Limb (tissue), 2 donors: ENCODE data around the gene SORCS1.

Experiments used
- DNase-seq, 2 donors: peaks; one replicate each; pipeline ENCODE4 v3.0.0-alpha.2; 2016; ENCODE audit errors: extremely low spot score in 2 of 2

SORCS1 gene

DNA sequence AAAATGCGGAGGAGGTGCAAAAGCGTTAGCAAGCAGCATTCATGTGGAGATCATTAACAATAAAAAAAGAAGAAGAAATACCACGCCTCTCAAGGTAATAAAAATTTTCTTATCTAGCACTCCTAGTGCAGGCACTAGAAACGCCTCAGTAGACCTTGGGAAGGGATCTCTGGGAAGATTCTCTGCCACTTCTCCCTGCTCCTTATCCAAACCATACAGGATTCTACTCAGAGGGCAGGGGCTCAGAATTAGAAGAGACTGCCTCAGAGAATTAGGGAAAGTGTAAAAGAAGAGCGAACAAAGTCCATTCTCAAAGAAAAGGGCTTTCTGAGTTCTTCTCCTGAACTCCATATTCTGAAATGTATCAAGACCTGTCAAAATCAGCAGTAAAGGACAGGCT is 413.4 kb downstream of the SORCS1 start:
- DNase-seq = no peak

DNA sequence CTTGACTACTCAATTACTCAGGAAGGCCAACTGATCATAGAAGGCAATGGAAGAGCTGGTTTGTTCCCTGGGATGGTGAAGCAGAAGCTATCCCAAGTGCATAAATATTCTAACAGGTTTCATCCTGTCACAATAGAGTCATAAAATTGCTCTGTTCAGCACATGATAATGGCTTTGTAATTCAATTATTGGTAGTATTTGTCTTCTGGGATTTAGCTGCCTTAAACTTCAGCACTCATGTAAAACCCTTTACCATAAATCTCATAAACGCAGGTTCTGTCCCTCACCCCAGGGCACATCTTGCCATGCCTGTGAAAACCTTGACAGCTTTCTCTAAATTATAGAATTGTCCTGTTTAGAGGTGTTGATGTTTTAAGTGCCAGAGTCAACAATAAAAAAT is 417.6 kb downstream of the SORCS1 start:
- DNase-seq = no peak

DNA sequence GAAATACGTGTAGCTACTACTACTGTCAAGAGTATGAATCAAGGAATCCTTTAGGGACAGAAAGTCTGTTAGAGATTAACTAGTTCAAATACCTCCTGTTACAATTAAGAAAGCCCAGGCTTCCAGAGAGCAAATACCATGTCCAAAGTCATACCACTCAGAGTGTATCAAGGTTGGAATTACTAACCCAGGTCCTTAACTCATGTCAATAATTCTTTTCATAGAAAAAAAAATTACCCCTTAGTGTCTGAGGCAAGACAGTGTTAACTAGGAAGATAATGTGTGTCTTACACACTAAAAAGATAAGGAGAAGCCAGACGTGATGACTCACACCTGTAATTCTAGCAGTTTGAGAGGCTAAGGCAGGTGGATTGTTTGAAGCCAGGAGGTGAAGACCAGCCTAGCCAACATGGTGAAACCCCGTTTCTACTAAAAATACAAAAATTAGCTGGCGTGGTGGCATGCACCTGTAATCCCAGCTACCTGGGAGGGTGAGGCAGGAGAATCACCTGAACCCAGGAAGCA is 423.4 kb downstream of the SORCS1 start:
- no peak for DNase-seq

DNA sequence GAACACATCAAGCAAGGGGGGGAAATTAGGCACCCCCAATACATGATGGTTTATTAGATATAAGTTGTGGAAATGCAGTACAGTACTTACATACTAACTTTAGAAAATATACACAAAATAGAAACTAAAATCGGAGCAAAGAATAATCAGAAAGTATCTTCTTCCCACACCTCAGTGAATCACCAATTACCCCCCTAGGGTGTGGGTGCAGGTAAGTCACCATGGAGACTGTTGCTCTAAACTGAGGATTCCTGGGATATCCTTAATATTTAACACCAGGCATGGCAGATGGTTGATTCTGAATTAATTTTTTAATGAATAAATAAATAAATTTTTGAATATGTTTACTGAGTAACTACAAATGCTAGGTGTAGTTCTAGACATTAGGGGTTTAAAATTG is 424.4 kb downstream of the SORCS1 start:
- no peak for DNase-seq

DNA sequence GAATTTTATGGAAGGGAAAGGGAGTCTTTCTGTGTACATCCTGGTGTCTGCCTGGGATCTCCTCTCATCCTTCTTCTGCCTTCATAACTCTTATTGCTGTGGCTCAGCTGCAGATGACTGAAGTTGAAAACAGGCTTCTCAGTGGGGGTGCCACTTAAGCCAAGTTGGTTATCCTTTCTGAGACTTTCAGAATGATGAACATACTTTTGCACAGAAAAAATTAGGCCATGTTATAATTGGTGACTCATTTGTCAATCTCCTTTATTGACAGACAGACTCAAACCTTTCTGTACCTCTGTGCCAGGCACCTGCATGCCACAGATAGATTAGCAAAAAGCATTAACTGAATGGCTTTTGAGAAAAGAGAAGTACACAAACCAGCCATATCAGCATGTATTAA is 430.3 kb downstream of the SORCS1 start:
- DNase-seq = no peak

DNA sequence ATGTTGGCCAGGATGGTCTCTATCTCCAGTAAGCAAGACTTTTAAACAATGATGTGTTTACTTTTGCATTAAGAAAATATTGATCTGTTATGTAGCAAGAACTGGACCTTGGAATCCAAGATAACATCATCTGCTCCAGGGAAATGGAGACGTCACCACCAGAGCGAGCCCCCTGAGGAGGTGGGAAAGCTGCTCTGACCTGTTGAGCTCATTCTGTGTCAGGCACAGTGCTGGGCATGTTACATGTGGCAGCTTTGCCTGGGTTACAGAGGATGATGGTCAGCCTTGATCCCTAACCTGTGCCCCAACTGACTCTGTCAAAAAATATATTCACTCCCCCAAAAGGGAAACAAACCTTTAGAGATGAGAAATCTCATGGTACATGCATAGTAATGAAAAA is 436.3 kb downstream of the SORCS1 start:
- DNase-seq = no peak

DNA sequence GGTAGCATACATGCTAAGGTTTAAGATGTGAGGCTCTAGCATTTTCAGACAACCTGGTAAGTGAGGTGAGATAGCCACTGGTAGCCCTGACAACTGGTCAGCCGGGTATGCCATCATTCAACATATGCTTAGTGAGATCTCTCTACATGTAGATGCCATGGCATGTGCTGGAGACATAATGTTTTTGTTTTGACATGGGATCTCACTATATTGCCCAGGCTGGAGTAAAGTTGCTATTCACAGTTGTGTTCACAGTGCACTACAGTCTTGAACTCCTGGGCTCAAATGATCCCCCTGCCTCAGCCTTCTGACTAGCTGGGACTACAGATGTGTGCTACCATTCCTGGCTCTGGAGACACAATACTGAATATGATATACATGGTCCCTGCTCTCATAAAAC is 437.3 kb downstream of the SORCS1 start:
- no peak for DNase-seq

DNA sequence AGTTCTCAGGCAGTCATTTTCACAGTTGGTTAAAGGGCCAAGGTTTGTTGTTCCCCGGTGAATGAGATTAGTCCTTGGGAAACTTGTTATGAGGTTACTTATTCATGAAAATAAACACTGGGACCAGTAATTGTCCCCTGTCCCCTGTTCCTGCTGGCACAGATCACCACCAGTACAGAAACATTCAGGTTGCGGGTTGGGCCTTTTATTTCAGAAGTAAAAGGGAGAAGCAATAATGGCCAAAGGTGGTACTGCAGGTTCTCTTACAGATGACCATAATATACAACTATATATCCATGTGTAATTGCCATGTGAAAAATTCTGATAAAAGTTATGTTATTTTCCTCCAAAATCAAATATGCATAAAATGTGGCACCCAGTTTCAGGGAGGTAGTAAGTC is 442.0 kb downstream of the SORCS1 start:
- DNase-seq = no peak

DNA sequence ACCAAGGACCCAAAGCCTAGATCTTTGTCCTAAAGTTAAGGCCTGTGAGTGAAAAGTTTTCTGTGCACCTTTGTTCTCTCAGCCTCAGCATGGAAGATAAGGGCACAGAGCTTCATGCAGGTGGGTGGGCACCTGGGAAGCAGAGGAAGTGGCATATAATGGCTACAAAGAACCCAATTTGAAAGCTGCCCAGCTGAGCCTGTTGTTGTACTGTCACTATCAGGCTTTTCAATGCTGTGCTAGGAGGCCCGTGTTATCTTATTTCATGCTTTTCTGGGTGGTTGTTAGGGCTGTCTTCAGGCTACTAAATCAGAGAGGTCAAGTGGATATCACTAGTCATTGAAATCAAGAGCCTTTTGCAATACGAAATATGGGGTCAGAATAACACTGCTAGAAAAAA is 443.8 kb downstream of the SORCS1 start:
- no peak for DNase-seq

DNA sequence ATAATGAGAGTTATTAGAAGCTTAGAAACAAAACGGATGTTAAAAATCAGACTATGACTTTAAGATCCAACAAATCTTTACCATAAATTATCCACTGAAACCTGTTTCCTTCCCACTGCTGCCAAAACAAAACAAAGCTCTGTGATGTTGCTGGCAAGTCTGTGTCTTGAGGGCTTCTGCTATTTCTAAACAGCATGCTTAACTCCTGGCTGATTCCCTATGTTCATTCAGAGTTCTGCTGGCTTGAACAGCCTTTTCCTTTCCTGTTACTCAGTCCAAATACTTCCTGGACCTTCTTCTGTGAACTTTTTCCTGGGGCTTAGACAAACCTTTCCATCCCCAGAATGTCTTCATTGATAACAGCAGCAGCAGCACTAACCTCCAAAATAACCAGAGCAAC is 448.1 kb downstream of the SORCS1 start:
- DNase-seq = peak in 1 of 2 donors; percentile 68

DNA sequence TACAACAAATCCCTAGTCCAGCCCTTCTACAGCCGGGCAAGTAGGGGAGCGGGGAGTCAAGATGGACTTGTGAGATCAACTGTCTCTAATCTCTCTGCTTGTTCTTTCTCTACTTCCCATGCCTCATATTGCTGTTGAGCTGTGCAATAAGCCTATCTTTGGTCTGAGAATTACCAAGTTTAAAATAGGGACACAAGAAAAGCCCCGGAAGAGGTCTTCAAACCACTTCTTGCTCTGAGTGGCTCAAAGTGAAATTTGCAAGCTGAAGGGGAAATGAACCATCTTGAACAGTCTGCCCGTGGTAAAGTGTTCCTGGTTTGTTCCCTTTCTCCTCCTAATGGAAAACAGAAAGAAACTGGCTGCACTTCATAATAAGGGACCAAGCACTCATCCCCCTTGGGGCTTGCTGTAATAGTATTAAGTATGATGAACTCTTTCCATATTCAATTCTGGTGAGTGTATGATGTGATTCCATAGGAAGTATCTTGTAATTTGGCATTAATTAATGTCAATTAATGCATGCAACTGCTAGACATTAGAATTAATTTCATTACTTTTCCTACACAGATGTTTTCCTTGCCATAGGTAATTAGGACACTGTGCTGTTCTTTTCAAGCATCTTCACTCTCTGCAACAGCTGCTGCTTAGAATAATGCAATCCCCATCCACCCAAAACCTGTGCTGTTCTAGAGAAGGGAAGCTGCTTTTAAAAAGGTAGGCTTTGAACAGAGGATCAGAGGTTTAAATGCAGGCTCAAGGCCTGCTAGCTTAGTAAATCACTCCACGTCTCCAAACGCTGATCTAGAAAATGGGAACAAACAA is 449.6 kb downstream of the SORCS1 start:
- no peak for DNase-seq

DNA sequence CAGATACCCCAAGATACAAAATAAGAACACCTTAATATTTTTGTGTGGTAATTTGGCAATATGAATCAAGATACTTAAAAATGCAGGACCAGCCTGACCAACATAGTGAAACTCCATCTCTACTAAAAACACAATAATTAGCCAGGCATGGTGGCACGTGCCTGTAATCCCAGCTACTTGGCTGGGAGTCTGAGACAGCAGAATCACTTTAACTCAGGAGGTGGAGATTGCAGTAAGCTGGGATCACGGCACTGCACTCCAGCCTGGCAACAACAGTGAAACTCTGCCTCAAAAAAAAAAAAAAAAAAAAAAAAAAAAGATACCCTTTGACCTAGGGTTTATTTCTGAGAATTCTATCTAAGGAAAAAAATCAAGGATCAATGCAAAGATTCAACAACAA is 450.7 kb downstream of the SORCS1 start:
- DNase-seq = no peak

DNA sequence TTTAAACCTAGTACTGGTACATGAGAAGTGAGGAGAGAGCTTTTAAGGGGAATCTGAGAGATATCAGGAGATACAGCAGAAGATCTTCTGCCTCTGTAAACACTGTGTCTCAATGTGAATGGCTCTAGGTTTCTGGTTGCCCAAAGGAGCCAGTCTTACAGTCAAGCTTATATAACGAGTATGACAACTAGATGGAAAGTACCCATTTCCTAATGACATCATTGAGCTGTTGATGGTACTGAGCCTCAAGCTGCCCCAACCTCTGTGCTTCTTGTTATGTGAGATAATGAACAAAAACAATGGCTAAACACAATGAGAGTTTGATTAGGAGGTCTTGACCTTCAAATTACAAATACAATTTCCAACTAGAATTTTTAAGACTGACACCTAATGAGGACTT is 451.5 kb downstream of the SORCS1 start:
- no peak for DNase-seq

DNA sequence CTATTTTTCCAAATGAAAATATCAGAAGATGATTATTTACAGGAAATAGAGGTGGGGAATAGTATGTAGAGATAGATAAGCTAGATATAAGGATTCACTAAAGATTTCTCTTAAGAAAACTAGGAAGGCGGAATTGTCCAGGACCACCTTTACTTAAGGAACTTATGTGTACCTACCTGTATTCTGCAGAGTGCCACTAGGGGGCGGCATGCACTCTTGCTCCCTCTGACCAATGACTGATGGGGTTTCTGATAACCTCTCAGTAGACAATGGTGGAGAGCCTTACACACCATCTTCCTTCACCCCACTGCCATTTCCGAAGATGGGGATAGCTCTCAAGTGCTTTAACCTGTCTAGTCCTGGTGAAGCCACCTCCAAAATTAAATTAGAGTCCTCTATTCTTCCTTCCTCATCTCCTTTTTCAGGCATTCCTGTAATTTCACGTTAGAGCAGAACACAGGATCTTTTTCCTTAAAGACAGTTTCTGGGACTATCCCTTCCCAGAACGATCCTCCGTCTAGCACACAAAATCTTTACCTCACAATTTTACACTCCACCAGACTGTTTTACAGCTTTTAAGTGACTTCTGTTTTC is 453.1 kb downstream of the SORCS1 start:
- DNase-seq = peak in 1 of 2 donors; percentile 37

DNA sequence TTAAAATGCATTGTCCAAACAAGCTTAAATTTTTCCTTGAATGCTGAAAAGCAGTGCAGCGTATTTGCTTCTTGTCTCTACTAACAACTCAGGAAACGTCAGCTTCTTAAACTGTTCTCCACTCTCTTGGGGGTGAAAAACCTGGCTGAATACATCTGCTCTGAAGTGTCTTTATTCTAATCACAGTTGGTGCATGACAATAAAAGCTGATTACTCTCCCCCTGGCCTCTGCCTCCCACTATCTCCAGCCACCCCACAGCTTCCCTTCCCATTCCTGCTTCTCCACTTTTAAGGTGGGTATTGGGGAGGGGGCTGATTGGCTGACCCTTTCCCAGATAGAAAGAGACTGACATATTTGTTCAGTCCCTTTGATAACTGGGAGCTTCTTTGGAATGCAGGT is 456.0 kb downstream of the SORCS1 start:
- DNase-seq = no peak

DNA sequence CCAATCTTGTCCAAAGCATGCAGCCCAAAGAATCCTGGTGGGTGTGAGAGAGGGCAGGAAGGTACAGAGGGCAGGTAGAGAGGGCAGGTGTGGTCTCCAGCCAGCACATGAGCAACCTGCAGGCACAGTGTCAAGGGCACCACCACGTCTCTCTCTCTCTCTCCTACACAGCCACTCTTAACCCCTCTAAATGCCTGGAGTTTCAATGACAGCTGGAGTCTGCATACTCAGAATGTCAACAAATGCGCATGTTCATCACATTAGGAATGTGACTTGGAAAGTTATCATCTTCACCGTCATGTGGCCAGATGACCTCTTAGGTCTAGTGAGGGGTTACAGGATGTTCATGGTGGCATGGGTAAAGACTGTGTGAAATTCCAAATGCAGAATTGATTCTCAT is 456.8 kb downstream of the SORCS1 start:
- no peak for DNase-seq

DNA sequence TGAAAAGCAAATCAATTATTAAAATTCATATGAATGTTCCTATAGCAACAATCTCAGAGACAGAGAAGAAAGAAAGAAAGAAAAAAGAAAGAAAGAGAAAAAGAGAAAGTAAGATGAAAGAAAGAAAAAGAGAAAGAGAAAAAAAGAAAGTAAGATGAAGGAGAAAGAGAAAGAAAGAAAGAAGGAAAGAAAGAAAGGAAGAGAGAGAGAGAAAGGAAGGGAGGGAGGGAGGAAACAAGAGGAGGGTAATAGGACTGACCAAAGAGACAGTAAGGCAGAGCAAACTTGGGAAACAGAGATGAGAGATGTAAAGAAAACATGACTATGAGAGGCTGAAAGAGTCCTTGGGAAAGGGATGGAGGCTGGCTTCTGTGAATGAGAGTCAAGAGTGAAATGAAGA is 458.4 kb downstream of the SORCS1 start:
- no peak for DNase-seq

DNA sequence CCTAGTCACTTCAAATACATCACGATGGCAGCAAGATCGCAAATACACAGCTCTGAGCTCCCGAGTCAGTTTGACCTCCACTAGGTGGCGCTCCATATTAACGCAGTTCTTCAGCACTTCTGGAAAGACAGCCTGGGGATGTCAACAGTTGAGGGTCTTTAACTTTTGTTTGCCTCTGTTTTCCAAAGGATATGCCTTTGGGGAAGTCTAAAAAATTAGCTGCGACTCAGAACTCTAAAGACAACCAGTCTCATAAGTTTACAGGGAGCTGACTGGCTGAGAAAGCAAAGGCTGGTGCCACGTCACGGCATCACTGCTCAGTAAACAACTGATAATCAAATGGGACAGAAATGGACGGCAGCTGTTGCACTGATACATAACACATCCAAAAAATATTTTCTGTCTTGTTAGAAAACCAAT is 458.8 kb downstream of the SORCS1 start:
- peak; percentile 82 to 84 for DNase-seq

DNA sequence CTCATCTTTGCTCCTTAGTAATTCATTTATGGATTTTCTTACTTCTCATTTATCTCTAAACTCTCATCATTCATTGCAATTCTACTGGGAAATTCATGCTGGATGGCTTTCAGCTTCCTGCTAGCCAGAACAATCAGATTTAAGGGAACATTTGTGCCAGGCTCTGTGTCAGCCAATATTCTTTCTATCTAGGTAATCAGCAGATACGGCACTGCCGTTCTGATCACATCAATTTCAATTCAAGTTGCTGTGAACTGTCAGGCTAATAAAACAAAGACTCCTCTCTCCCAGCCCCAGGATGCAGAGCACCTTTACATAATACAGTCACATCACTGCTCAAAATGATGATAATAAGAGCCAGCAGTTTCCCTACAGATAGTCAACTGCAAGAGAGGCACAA is 468.3 kb downstream of the SORCS1 start:
- no peak for DNase-seq

DNA sequence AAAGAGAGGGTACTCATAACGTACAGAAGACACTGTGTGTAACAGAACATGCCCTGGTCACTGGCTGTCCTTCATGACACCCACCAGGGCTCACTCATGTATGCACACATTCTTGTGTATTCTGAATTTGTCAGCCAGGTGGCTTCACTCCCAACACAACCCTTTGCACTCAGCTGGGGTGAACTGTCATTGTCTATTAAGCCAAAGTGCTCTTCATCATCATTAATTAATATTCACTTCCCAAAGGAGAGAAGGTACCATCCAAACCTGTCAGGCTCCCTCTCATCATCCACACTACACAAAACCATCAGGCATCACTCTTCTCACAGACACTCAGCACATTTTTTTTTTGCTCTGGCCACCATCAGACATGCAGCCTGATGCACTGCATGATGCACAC is 469.8 kb downstream of the SORCS1 start:
- no peak for DNase-seq

DNA sequence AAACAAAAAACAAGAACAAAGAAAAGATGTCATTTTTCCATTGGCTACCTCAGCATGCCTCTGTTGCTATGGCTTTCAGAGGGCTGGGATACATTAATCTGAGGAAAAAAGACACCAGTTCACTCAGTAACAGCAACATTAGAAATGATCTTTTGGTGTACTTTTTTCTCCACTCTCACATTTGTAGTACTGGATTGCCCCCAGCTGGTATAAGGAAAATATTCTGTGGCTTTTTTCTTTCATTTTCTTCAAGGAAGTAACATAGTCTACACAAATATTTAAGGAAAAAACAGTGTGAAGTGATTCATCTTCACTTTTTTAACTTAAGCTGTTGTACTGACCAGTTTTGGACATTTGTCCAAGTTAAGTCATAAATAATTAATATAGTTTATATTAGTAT is 482.3 kb downstream of the SORCS1 start:
- DNase-seq = peak in 1 of 2 donors; percentile 30

DNA sequence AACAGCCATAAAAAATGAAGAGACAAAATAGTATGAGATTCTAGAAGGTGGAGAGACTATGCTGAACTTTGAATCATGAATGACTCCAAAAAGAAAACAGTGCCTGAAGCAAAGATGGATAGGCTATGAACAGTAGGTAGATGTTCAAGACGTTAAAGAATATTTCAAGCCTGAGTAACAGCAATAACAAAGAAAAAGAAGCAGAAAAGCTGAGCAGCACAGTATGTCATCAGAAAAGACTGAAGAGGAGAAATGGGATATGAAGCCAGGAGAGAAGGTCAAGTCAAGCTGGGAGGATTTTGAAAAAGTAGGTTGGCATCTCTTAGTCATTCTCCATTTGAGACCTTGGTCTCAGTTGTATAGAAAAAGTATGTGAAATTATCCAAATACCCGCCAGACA is 484.4 kb downstream of the SORCS1 start:
- no peak for DNase-seq

DNA sequence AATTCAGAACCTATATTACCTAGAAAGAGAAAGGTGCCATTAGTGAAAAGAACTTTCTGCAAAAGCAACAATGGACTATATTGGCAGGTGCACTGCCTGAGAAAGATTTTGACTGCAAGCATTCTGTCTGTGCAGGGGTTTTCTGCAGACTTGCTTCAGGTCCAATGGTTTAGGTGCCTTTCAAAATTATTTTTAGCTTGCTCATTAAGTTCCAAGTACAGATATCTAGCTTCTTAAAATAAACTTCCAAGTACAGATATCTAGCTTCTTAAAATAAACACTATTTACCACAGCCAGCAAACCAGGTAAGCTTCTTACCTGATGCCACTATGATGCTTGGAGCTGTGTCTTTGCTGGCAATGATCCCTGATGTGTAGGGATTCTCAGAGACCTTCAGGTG is 485.2 kb downstream of the SORCS1 start:
- no peak for DNase-seq
